Heart left ventricle (tissue), 16 donors: ENCODE data around the gene DPP10. TPM values are rescaled to one million over a fixed set of nuclear protein-coding genes. Genes with fewer than 3 reads are reported as not detected.

Experiments used
- ATAC-seq, 4 donors: fragments of 200-7000 bp; cut with Tn5 transposase; one replicate each; pipeline ENCODE4 v1.9.1; 2020 to 2022; ENCODE audit warnings: moderate library complexity in 4 of 4, mild to moderate bottlenecking in 3 of 4, moderate number of reproducible peaks in 1 of 4
- DNase-seq, 5 donors: peaks; one replicate each; pipeline ENCODE4 v3.0.0-alpha.2; 2020
- H3K27ac ChIP-seq, 12 donors: fragments of 200-600 bp; sonication (generic) in 4 of 12; one replicate each; pipeline versions ENCODE4 v1.5.0 to v1.8.0; 2016 to 2022; ENCODE audit warnings: mild to moderate bottlenecking in 2 of 12
- H3K27me3 ChIP-seq, 9 donors: fragments of 200-600 bp; sonication (generic) in 2 of 9; one replicate each; pipeline versions ENCODE4 v1.5.1 to v1.8.0; 2016 to 2022; ENCODE audit warnings: mild to moderate bottlenecking in 3 of 9
- H3K36me3 ChIP-seq, 9 donors: fragments of 200-600 bp; sonication (generic) in 2 of 9; one replicate each; pipeline versions ENCODE4 v1.5.0 to v1.8.0; 2018 to 2022; ENCODE audit warnings: mild to moderate bottlenecking in 2 of 9
- H3K4me1 ChIP-seq, 12 donors: fragments of 200-600 bp; sonication (generic) in 4 of 12; one replicate each; pipeline versions ENCODE4 v1.5.0 to v1.8.0; 2016 to 2022; ENCODE audit warnings: mild to moderate bottlenecking in 3 of 12
- H3K4me3 ChIP-seq, 12 donors: fragments of 200-600 bp; sonication (generic) in 4 of 12; one replicate each; pipeline versions ENCODE4 v1.5.0 to v1.8.0; 2017 to 2022; ENCODE audit warnings: mild to moderate bottlenecking in 9 of 12, moderate library complexity in 4 of 12
- H3K9me3 ChIP-seq, 12 donors: fragments of 200-600 bp; sonication (generic) in 4 of 12; one replicate each; pipeline versions ENCODE4 v1.5.0 to v1.8.0; 2016 to 2022; ENCODE audit warnings: mild to moderate bottlenecking in 1 of 12
- CTCF ChIP-seq, 12 donors: fragments of 200-600 bp; sonication (generic) in 4 of 12; IDR thresholded peaks; one replicate each; pipeline versions ENCODE4 v1.5.0 to v1.8.0; 2018 to 2022; ENCODE audit warnings: antibody characterized with exemption in 12 of 12, mild to moderate bottlenecking in 5 of 12
- POLR2A ChIP-seq, 2 donors: fragments of 450-650 bp; IDR thresholded peaks; one replicate each; pipeline ENCODE4 v1.6.1; 2017; ENCODE audit warnings: antibody characterized with exemption in 2 of 2, mild to moderate bottlenecking in 2 of 2, moderate library complexity in 2 of 2
- WGBS, 4 donors: extraction: QIAGEN DNeasy Blood & Tissue Kit in 2 of 4; methylation state at CpG; one replicate each; pipeline versions ENCODE4 v1.1.5 to v1.1.7; 2013 to 2018; 5-methylcytosine and 5-hydroxymethylcytosine counted together
- intact Hi-C, 10 donors: fragments of 100-400 bp; cut with DNase I; formaldehyde crosslinking; loops; one replicate each; pipeline versions ENCODE4 v1.11.1 to v1.14.2; 2022
- polyA plus RNA-seq, 2 donors: library from polyadenylated mRNA; stranded (reverse); fragments of 200-250 nt; gene quantifications; one replicate each; pipeline ENCODE4 v1.2.3, GENCODE V29; 2013
- total RNA-seq, 9 donors: library from RNA; depleted of rRNA in 2 of 9; stranded (reverse); fragments of >200 nt in 2 of 9; fragmentation: NEBNext Ultra II Directional in 3 of 9; extraction: Animal tissue kit (Norgen Biotek cat#: 25700) in 3 of 9; gene quantifications; one replicate each; pipeline versions ENCODE4 v1.1.0 to v1.2.4, GENCODE V29; 2016 to 2023
- donor health status: ischemic (EF 13 %, LVEDD 7.1; RV severe dilation, severe dysfunction).
- donor health status: healthy with polysubstance abuse.
- donor health status: DM: no; HTN: yes; CAD: no.
- donor health status: DM: no; HTN: no; CAD: no.
- donor health status: ischemic (EF 25% LVEDD 6.9; RV normal size, moderate dysfunction).
- donor health status: ischemic (EF 25% LVEDD 5.7; RV mildly dilated, moderate dysfunction).
- donor health status: healthy.
- donor health status: DM: yes; HTN: yes; CAD: no.
- donor health status: ischemic (EF 35%, LVEDD 5.7; RV mildly dilated, moderate dysfunction).
- donor health status: nonischemic (EF 11% LVEDD 7.7; RV severe dilation, severe dysfunction).
- donor health status: DM: yes; HTN: yes; CAD: no.
- donor health status: PGD.
- donor health status: ischemic (EF 29% LVEDD 5.4; RV normal size, mild dysfunction).
- donor health status: nonischemic (EF 23%, LVEDD 6.1; RV moderate dilation, normal function).

The DPP10 gene
- total and polyA plus RNA-seq, 11 donors, result 0.88 TPM; not detected in 10

- 42 to 56% (median 48%) methylated on average over 1 of the region's 1 CpG for WGBS, 4 donors
These were observed 805.6 kb downstream of the DPP10 start for GRCh38 chr2:115248066-115248465.

GRCh38 chr2:115277366-115277765 is 834.9 kb downstream of the DPP10 start:
- no peak for DNase-seq
- intact Hi-C loops, result no loop called here
- WGBS, 4 donors, result 86 to 94% (median 89%) methylated on average over 1 of the region's 1 CpG
- peaks cover 0 to 3% (median 0%) of the 10 kb centered on the region in 12 donors for H3K9me3 ChIP-seq
- no peaks in the 10 kb centered on the region for H3K4me1 ChIP-seq
- no peak overlapping the region for H3K27ac ChIP-seq
- ATAC-seq, result no peak
- TF ChIP-seq CTCF (IDR thresholded peaks at IDR 0.05) (no peak), POLR2A (IDR thresholded peaks at IDR 0.05) (no peak)
- no peak overlapping the region for H3K4me3 ChIP-seq
- H3K36me3 ChIP-seq, result no peaks in the 10 kb centered on the region
- H3K27me3 ChIP-seq, result no peaks in the 10 kb centered on the region

More at GRCh38 chr2:115248066-115248465, 805.6 kb downstream of the DPP10 start:
- Histone ChIP-seq H3K9me3 (no peaks in the 10 kb centered on the region), H3K27me3 (no peaks in the 10 kb centered on the region), H3K4me1 (no peaks in the 10 kb centered on the region), H3K27ac (no peak overlapping the region), H3K36me3 (no peaks in the 10 kb centered on the region), H3K4me3 (no peak overlapping the region)
- intact Hi-C loops, result no loop called here
- ATAC-seq (no peak), DNase-seq (no peak)
- TF ChIP-seq CTCF (IDR thresholded peaks at IDR 0.05) (no peak), POLR2A (IDR thresholded peaks at IDR 0.05) (no peak)

GRCh38 chr2:115285416-115285815 is 843.0 kb downstream of the DPP10 start:
- ATAC-seq (no peak), DNase-seq (no peak)

GRCh38 chr2:115290478-115290877 is 848.0 kb downstream of the DPP10 start:
- H3K4me1 ChIP-seq, result no peaks in the 10 kb centered on the region
- no peaks in the 10 kb centered on the region for H3K27me3 ChIP-seq
- TF ChIP-seq CTCF (IDR thresholded peaks at IDR 0.05) (no peak), POLR2A (IDR thresholded peaks at IDR 0.05) (no peak)
- DNase-seq (no peak), ATAC-seq (no peak)
- H3K9me3 ChIP-seq, result no peaks in the 10 kb centered on the region
- H3K36me3 ChIP-seq, result no peaks in the 10 kb centered on the region
- WGBS, 4 donors, result 75 to 90% (median 83%) methylated on average over 1 of the region's 1 CpG
- intact Hi-C loops, result no loop called here
- no peak overlapping the region for H3K4me3 ChIP-seq
- no peak overlapping the region for H3K27ac ChIP-seq

More at GRCh38 chr2:115285416-115285815, 843.0 kb downstream of the DPP10 start:
- TF ChIP-seq POLR2A (IDR thresholded peaks at IDR 0.05), result no peak
- no peak for TF ChIP-seq CTCF (IDR thresholded peaks at IDR 0.05)
- intact Hi-C loops, result no loop called here
- Histone ChIP-seq H3K9me3 (no peaks in the 10 kb centered on the region), H3K4me3 (no peak overlapping the region), H3K27me3 (no peaks in the 10 kb centered on the region), H3K4me1 (no peaks in the 10 kb centered on the region), H3K27ac (no peak overlapping the region), H3K36me3 (no peaks in the 10 kb centered on the region)
- WGBS, 4 donors, result 57 to 67% (median 64%) methylated on average over 3 of the region's 3 CpGs
